Stimulated activated CD4-positive, alpha-beta T cell treated with anti-CD3 and anti-CD28 coated beads, Interleukin-1b, Interleukin-23, amount 100 ng/mL, for 1 hour (primary cell): ENCODE results near the gene OPRD1.

Source experiments
- DNase-seq, 2 donors: peaks; one replicate each; pipeline ENCODE4 v3.0.0-alpha.2; 2020; ENCODE audit warnings: low read depth in 2 of 2

The OPRD1 gene

GRCh38 chr1:28885472-28885877 lies 73.5 kb downstream of the OPRD1 start:
- no peak for DNase-seq

DNA sequence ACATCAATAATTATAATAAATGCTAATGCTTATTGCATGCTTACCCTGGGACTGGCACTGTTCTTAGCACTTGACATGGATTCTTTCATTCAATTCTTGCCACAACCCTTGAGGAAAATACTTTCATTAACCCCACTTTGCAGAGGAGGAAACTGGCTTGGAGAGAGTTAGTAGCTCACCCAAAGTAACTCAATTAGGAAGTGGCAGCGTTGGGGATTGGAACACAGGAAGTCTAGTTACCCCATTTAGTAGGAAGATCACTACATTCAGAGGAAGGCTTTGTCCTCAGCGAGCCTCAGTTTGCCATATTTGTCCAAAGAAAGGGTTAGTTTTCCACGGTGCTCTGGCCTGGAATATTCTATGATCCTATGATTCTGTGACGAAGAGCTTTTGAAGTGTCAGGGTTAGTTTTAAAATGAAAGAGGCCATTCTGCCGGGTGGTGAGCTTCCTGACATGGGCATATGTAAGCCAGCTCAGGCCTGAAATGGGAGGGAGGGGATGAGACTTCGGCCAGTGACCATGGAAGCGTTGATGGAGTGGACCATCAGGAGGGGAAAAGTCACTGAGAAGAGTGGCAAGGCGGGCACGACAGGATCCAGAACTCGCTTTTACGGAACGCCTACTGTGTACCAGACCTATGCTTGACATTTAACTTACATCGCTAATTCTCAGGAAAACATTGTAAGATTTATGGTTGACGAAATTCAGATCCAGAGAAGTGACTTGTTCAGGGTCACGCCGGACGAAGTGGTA lies 74.2 kb downstream of the OPRD1 start:
- DNase-seq: no peak

DNA sequence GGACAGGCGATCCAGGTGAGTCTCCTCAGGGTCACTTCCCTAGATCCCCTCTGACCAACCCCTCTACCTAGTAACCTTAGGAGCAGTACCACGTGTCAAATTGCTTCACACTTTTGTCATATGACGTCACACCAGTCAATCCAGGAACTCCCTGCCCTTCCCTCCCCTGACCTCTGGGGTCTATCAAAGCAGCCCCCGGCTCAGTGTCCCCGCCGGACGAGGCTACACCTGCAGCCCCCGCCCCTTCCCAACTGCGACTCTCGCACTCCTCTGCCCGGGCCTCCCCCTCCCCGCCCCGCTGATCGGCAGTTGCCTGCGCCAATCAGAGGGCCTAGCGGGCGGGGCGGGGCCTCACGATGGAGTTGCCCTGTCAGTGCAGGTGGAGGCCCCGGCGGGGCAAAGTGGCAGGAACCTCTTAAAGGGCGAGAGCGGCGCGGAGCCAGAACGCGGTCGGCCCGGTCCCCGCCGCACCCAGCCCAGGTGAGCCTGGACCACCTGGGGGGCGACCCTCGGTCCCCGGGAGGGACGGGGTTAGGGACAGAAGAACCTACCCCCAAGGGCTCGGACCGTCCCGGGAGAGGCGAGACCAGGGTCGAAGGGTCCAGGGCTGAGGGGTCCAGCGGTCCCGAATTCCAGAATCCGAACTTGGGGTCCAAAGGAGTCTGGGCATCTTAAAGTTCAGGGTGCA lies 74.9 kb downstream of the OPRD1 start:
- DNase-seq: peak; percentile 81 to 93

DNA sequence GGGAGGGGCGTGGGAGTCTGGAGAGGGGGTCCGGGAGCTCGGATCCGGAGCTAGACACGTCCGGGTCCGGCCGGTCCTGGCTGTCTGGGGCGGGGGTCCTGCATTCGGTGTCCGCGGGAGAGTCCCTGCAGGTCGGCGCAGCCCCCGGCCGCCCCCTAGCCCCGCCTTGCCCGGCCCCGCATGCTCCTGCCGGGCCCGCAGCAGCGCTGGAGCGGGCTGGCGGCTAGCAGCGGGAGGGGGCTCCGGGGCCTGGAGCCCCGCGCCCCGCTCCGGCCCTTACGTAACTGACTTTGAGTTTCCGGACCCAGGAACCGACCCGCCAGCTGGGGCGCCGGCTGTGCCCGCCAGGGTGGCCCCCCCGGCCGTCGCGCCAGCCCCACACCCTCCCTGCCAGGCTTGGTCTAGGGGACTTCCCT lies 75.5 kb downstream of the OPRD1 start:
- DNase-seq: peak in 1 of 2 donors; percentile 38

GRCh38 chr1:28887835-28888682 lies 76.1 kb downstream of the OPRD1 start:
- no peak for DNase-seq

DNA sequence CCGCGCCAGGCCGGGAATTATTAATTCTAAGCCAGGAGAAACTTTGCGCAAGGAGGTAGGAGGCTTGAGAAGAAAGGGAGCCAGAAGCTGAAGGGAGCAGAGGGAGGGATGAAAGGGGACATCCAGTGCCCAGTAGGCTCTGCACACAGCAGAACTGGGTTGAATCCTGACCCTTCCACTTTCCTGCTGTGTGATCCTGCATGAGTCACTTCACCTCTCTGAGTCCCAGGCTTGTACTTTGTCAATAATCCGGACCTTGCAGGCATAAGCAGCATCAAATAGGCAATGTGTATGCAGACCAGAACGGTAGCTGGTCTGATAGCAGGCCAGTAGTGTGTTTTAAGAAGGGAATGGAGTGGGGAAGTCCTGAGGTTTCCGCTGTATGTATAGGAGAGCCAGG lies 76.9 kb downstream of the OPRD1 start:
- no peak for DNase-seq

- DNase-seq: no peak
These were observed 77.4 kb downstream of the OPRD1 start for GRCh38 chr1:28889357-28889756.

GRCh38 chr1:28890435-28890834 lies 78.5 kb downstream of the OPRD1 start:
- no peak for DNase-seq

DNA sequence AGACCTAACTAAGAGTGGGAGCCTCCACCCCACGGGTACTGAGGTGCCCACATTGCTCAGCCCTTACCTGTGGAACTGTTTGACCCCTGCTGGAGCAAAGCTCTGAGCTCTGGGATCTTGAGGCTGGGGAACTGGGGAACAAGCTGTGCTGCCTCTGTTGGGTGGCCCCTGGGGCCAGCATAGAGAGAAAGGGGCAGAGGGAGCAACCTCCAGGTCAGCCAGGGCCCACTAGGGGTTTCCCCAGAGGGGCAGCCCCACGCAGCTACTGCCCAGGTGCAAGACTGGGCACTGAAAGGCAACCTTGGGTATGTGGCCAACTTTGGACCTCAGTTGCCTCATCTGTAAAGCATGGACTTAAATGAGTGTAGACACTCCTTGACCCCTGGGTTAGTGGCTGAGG lies 78.9 kb downstream of the OPRD1 start:
- DNase-seq: no peak

- no peak for DNase-seq
These were observed 79.3 kb downstream of the OPRD1 start for GRCh38 chr1:28891256-28891655.

DNA sequence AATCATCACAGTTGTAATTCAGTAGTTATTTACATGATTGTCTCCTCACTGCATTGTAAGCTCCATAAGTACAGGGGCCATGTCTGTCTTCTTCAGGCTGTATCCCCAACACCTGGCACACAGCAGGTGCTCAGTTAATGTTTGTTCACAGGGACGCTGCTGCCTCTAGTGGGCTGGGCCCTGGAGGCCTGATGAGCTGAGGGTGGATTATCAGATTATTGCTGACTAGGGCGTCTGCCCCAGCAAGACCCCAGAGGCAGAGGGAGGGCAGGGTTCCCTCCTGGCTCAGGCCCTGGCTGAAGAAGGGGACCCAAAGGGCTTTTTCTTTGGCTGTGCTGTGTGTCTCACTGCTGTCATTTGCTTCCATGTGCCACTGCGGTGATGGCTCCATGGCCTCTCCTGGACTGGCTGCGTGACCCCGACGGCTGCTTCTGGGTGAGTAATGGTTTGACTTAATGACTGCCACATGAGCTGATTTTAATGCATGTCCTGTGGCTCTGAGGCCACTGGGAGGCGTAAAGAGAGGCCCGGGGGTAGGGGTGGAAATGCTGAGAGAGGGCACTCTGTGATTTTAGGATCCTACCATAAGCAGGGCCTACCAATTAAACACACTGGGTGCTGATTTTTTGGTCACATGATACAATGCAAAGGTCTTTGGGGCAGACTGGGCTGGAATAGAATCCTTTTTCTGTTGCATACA lies 81.6 kb downstream of the OPRD1 start:
- no peak for DNase-seq

GRCh38 chr1:28894785-28895184 lies 82.8 kb downstream of the OPRD1 start:
- DNase-seq: no peak

GRCh38 chr1:28895896-28896608 lies 84.1 kb downstream of the OPRD1 start:
- no peak for DNase-seq

GRCh38 chr1:28896609-28896986 lies 84.6 kb downstream of the OPRD1 start:
- DNase-seq: no peak

DNA sequence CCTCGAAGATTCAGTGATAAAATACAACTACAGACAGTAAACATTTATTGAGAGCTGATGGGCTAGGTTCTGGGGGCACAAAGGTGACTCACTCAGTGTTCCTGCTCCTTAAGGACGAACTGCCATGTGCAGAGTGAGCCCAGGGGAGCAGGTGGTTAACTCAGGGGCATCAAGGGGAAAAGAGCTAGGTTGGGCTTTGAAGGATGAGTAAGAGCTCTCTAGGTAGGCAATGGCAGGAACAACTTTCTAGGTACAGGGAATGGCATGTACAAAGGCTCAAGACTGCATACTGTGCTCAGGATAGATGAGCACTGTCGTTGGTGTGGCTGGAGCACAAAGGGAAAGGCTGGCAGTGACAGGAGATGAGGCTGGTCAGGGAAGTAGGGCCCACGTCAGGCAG lies 85.8 kb downstream of the OPRD1 start:
- DNase-seq: no peak

DNA sequence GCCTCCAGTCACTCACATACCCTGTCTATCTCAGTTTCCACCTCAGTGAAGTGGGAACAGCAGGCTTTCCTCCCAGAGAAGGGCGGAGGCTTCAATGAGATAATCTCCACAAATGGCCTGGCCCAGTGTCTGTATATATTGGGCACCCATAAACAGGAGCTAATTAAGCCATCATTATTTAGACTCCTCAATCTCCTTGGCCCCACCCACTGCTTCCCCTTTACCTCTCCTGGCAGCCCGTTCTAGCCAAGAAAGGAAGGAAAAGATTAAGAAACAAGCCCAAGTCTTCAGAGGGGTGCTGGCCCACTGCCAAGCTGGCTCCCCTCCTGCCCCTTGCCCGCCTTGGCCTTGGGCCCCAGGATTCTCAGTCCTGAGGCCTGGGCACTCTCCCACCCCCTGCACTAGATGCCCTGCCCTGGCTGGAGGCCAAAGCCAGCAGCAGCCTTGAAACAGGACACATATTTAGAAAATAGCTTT lies 86.5 kb downstream of the OPRD1 start:
- no peak for DNase-seq

DNA sequence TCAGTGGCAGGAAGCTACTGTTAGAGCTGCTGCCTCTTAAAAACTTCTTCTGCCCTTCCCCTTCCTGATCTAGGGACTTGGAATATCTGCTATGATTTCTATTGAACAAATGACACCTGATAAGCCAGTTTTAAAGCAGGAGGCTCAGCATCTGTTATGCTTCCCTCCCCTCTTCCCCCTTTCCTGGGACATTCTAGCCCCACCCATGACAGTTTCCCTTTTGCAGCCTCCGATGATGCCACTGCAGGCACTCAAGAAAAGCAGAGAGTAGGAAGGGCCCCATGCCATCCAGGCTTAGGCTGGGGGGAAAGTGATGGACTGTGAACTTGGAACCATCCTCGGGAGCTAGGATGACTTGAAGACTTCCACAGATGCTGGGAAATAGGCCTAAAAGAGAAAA lies 87.3 kb downstream of the OPRD1 start:
- no peak for DNase-seq

- DNase-seq: no peak
These were observed 88.6 kb downstream of the OPRD1 start for GRCh38 chr1:28900562-28900961.

GRCh38 chr1:28902738-28903137 lies 90.8 kb downstream of the OPRD1 start:
- DNase-seq: no peak

- no peak for DNase-seq
These were observed 94.1 kb downstream of the OPRD1 start for GRCh38 chr1:28905921-28906666.
